GM18499 (cell line): ENCODE measurements around the gene ZNF750.

Experiments used
- ATAC-seq: cut with Tn5 transposase; IDR thresholded peaks from one replicate; pipeline ENCODE4 v1.9.1; 2021; ENCODE audit warnings: moderate number of reproducible peaks; ENCODE audit not compliant: insufficient read depth, unreplicated experiment

The ZNF750 gene

DNA sequence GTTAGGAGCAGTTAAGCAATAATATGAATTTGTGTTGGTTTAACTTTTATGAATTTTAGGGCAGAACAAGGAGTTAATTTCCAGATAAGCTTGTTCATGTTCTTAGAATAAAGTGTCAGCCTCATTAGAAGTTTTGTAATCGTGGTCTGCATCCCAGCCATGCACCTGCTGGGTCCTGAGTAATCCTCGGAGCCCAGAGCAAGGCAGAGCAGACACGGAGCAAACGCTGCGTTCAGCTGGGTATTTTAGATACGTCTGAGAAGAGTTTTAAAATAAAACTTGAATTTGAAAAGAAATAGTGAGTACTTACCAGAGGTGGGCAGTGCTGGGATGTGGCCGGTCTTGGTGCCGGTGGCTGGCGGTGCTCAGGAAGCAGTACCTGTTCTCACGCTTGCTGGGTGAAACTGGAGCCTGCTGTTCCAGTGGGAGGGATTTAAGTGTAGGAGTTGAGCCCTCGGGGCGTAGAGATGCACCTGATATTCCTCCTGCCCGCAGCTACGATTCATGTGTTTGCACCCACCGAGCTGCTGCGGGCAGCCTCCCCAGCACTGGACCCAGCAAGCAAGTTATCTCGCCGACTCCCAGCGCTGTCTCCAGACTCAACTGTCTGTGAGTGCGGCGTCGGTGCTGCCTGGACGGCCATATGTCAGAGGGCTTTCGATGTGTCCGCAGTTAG lies at the start of gene ZNF750:
TSS of gene ZNF750 (minus strand) at position 406 of the 676 bp plus-strand sequence. CDS start 7,568 bp downstream, outside the sequence.
- ATAC-seq = no peak

DNA sequence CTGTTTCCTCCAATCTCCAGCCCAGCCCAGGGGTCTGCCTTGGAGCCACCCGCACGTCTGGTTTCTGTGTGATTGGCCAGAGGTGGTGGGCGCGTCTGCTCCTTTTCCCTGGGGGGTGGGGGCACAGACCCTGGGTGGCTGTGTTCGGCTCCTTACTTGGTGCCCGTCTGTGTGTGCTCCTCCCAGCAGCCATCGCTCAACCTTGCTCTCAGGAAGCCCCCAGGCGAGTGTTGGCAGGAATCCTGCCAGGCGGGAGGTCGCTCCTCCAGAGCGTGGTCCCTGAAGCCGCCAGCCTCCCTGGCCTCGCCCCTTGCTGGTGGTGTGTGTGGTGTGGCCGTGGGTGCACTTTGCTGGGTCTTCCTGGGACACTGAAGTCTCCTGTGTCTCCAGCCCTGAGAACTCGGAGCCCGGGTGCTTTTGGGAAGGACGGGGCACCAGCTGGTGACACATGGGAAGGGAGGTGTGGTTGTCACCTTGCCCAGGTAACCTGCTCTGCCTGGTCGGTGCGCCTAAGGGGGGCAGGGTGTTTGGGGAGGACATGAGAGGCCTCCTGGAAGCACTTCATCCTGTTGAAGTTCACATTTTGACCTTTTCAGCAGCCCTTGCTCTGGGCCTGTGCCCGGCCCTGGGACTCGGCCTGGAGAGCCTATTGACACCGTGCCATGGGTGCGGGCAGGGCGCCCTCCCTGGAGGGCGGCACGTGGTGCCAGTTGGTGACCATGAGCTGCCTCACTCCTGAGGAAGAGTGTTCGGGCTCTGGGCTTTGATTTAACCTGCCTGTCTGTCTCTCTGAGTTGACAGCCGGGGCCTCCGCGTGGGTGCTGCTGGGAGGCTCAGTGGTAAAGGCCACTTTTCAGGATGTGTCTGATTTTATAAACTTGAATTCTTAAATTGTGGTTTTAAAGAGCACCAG lies 49.0 kb upstream of the ZNF750 start:
- no peak for ATAC-seq

- no peak for ATAC-seq
Observed at GRCh38 chr17:82887255-82888164, 47.7 kb upstream of the ZNF750 start.

DNA sequence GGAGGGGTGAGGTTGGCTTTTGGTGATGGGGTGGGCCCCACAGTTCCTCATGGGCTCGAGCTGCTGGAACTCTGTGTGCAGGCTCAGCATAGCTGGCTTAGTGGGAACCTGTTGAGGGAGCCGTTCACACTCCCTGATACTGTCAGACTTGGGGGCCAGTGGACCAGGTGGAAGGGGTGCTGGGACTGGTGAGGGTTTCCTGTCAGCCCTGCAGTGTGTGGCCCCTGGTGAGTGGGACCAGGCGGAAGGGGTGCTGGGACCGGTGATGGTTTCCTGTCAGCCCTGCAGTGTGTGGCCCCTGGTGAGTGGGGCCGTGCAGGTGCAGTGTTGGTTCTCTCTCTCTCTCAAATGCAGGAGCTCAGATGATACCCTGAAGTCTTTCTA lies 45.1 kb upstream of the ZNF750 start:
- no peak for ATAC-seq

DNA sequence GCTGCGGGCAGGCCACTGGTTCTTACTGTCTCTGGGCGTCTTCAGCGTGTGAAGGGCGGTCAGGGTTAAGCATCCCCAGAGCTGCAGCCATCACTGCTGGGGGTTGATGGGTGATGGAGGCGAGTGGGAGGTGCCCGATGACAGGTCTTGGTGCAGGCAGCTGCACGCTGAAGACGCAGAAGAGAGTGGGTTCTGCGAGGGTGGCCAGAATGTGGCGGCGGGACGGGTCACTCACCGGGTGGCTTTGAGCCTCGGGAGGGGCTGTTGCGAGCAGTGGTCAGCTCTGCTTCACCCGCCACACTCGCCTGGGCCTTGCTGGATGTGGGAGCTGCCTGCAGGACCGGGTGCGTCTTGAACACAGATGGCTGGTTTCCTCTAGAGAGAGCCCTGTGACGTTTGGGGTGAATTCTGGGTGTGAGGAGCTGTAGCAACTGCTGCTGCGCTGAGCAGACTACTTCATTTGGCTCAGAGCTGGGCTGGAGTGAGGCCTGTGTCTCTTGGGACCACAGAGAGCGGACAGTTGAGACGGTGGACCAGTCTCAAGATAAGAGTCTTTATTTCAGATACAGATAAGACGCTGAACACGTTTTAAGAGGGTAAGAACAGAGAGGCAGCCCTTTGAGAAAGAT lies 44.6 kb upstream of the ZNF750 start:
- no peak for ATAC-seq

DNA sequence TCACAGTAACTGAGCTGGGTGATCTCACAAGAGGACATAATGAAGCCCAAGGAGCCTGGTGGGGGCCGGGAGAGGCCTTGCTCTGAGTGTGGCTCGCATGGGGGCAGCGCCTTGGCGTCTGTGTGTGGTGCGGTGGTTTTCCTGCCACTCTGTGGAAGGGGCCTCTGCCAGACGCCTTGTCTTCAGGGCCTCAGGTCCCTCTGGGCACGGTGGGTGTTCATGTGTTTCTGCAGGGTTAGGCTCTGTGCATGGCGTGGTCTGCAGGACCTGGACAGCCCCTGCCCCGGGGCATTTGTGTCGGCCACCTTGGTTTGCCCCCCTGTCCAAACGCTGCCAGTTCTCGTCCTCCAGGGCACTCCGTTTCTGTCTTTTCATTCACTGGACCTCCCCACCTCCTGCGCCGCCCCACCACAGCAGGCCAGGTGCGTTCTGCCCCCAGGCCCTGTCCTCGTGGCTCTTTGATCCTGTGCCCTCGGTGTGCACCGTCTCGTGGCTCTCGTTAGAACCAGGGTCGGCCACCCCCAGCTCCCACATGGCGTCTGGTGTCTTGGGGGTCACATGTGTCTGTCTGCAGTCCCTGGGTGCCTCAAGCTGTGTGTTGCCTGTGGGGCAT lies 43.7 kb upstream of the ZNF750 start:
- ATAC-seq = no peak

DNA sequence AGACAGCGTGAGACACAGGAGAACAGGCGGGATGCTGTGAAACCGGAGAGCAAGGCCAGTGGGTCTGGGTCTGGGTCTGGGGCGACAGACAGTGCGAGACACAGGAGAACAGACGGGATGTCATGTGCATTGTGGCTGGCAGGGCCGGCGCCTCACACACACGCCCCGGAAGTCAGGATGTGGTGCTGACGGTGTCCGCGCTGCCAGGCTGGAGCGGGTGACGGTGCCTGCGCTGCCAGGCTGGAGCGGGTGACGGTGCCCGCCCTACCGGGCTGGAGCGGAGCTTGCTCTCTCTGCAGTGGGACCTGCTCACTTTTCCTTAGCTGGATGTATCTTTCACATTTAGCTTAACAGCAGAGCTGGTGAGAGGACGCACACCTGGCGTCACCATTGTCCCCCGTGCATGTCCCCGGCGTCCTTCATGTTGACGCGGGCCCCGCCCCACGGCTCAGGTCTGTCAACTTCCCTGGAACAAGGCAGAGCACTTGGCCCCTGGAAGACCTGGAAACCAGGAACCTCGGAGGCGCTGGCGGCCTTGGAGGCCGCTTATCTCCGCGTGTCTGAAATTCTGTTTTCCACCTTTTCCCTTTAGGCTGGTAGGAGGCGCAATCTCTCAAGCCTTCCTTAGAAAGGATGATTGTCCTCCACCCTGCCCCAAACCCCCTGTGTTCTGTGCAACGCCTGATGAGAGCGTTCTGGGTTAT lies 43.0 kb upstream of the ZNF750 start:
- ATAC-seq = no peak

- no peak for ATAC-seq
Observed at GRCh38 chr17:82881900-82882714, 42.3 kb upstream of the ZNF750 start.

DNA sequence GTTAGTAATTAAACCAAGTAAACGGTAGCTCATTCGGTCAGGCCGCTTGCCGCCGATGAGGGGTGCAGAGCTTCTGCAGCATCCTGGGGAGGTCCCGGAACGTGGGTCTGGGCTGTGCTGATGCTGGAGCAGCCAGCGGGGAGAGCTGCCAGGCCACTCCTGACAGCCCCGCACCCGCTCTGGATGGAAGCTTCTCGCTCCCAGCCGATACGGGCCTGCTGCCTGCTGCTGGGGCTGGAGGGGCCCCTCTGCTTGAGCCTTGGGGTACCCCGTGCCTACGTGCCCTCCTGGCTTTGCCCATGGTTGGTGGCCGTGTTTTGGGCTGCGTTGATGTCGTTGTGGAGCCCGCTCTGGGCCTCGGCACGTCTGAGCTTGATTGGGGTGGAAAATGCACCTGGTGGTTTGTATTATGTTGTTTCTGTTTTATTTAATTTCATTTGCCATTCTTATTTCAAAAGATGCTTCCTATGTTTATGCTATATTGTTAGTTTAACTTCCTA lies 41.6 kb upstream of the ZNF750 start:
- no peak for ATAC-seq

- no peak for ATAC-seq
Observed at GRCh38 chr17:82880620-82881323, 41.0 kb upstream of the ZNF750 start.

GRCh38 chr17:82879241-82879640 lies 39.4 kb upstream of the ZNF750 start:
- no peak for ATAC-seq

GRCh38 chr17:82878527-82878926 lies 38.7 kb upstream of the ZNF750 start:
- no peak for ATAC-seq

- no peak for ATAC-seq
Observed at GRCh38 chr17:82876602-82877379, 37.0 kb upstream of the ZNF750 start.

DNA sequence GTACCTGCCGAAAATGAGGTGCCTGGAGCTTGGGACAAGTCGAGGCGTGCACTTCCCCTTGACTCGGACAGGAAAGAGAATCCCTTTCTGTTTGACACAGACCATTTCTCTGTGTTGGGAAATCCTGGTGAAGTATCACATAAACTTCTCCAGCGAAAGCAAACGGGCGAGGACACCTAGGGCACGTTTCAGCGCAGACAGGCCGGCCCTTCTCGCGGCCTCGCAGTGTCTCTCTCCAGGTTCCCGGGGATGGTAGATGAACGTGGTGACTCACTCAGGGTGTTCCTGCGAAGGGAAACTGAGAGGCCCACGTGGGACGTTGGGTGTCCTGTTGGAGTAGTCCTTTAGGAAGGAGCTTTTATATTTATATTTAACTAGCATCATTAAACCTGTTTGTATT lies 36.3 kb upstream of the ZNF750 start:
- no peak for ATAC-seq

- no peak for ATAC-seq
Observed at GRCh38 chr17:82875407-82875856, 35.6 kb upstream of the ZNF750 start.

DNA sequence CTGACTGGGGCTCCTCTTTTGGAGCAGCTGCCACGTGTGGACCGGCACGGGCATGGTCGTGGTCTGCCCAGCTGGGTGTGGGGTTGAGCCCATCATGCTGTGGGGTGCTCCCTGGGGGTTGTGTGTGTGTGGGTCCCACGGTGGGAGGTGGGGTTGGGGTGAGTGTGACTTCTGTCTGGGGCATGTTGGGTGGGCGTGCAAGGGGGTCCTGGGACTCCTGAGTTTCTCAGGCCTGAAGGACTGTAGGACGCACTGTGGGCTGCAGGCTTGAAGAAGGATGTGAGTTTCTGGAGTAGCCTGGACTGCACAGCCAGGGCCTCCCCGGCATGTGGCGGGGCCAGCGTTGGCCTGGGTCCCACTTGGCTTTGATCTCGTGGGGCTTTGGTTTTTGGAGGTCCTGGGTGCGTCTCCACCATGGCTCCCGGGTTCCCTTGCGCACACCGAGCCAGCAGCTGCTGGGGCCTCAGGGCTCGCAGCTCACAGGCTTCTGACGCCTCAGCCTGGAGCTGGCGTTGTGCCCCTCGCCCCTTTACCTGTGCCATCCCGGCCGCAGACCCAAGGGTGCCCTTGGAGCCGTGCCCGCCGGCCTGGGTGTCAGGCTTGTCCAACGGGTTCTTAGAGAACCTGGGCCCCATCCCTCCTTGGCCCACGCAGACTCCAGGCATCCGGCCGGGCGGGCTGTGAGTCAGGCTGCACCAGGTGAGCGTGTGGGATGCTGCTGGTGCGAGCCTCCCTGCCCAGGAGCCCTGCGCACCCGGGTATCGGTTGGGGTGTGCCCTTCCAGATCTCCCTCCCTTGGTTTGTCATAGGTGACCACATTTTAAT lies 34.4 kb upstream of the ZNF750 start:
- no peak for ATAC-seq
